SK-N-SH treated with all-trans-retinoic acid at 6 μM for 48 hours (cell line): ENCODE data around the gene TRAPPC2L.

Experiments
- CREB5 ChIP-seq: fragments of 250-450 bp; sonication (Bioruptor Pico); IDR thresholded peaks from 2 replicates; pipeline ENCODE4 v1.5.1; 2020; ENCODE audit warnings: low read depth, mild to moderate bottlenecking, moderate library complexity
- GLIS3 ChIP-seq: fragments of 250-450 bp; sonication (Bioruptor Pico); IDR thresholded peaks from 2 replicates; pipeline ENCODE4 v1.5.0; 2020; ENCODE audit warnings: mild to moderate bottlenecking, moderate library complexity
- OSR1 ChIP-seq: fragments of 250-450 bp; sonication (Bioruptor Pico); IDR thresholded peaks from 2 replicates; pipeline ENCODE4 v1.8.0; 2022; ENCODE audit warnings: moderate library complexity, mild to moderate bottlenecking, inconsistent platforms
- POU6F1 ChIP-seq: fragments of 250-450 bp; sonication (Bioruptor Pico); IDR thresholded peaks from 2 replicates; pipeline ENCODE4 v1.8.0; 2021; ENCODE audit warnings: low read depth, mild to moderate bottlenecking, moderate library complexity, borderline replicate concordance
- TOX ChIP-seq: fragments of 250-450 bp; sonication (Bioruptor Pico); IDR thresholded peaks from 2 replicates; pipeline ENCODE4 v1.8.0; 2021; ENCODE audit warnings: mild to moderate bottlenecking, moderate library complexity, borderline replicate concordance
- ZFP3 ChIP-seq: fragments of 250-450 bp; sonication (Bioruptor Pico); IDR thresholded peaks from 2 replicates; pipeline ENCODE4 v1.5.0; 2020; ENCODE audit warnings: mild to moderate bottlenecking, moderate library complexity

- no peak for TF ChIP-seq POU6F1
- TF ChIP-seq OSR1 (CRISPR knock-in tag) = no peak
- TF ChIP-seq CREB5 (CRISPR knock-in tag) = no peak
- no peak for TF ChIP-seq TOX (CRISPR knock-in tag)
- no peak for TF ChIP-seq GLIS3 (CRISPR knock-in tag)
- TF ChIP-seq ZFP3 (CRISPR knock-in tag) = no peak
These were observed 53.6 kb downstream of the TRAPPC2L start for GRCh38 chr16:88910284-88911135.
